ENCODE data around the gene SDS.

GRCh38 chr12:113416091-113416754, 12.5 kb upstream of the SDS start:
- TF ChIP-seq CTCF (IDR thresholded peaks at IDR 0.05; ENCODE audit: low read length) (no peak), EZH2 (IDR thresholded peaks at IDR 0.05; ENCODE audit: borderline replicate concordance, low read length) (no peak)
